GM18520 (cell line): ENCODE data around the gene NAV2.

Experiments
- ATAC-seq: cut with Tn5 transposase; IDR thresholded peaks from one replicate; pipeline ENCODE4 v1.9.1; 2021; ENCODE audit not compliant: unreplicated experiment

The NAV2 gene

DNA sequence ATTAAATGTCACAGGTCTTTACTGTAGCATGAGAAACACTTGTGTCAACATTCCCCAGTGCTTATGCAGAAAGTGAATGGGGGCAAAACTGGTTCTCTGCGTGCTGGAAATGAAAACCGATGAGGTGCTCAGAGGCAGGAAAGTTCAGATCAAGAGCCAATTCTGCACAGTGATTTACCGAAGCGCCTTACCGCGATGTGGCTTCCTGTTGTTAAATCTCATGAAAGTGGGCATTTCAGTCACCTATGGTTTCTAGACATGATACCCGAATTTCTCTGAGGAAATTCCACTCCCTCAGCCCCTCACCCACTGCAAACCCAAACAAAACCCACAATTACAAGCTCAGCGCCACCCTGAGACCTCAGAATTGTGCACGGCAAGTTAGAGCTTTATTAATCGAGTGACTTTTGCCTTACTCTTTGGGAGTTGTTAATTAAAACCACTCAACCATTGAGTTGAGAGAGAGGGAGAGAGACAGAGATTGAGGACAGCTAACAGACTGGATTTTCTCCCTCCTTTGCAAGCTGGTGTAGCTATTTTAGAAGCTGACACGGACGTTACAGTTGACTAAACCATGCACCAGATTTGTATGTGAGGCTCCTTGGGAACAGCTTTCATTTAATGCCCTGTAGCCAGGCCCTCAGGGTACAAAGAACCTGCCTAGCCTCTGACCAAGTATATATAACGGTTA is 251.2 kb downstream of the NAV2 start:
- ATAC-seq, result no peak

- ATAC-seq, result no peak
Measured at GRCh38 chr11:19966441-19966840, 253.8 kb downstream of the NAV2 start.

GRCh38 chr11:19966927-19967326 is 254.3 kb downstream of the NAV2 start:
- ATAC-seq, result no peak

- no peak for ATAC-seq
Measured at GRCh38 chr11:19967787-19968186, 255.2 kb downstream of the NAV2 start.

GRCh38 chr11:19968860-19969259 is 256.2 kb downstream of the NAV2 start:
- ATAC-seq, result no peak

DNA sequence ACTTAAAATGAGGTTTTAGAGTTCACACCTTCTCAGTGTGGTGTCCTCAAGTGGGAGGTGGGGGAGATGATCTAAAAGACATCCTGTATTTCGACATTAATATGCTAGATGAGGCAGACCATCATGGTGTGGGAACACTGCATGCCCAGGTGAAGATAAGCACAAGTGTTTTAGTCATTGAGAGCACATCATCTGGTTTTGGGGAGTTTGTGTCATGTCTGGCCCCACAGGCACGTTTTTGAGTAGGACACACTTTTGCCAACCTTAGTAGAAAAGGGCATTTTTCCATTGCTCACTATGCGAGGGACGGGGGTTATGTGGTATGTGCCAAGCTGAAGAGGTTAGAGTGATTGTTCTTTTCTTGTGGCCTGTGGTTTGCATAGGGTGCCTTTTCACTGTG is 258.3 kb downstream of the NAV2 start:
- no peak for ATAC-seq

DNA sequence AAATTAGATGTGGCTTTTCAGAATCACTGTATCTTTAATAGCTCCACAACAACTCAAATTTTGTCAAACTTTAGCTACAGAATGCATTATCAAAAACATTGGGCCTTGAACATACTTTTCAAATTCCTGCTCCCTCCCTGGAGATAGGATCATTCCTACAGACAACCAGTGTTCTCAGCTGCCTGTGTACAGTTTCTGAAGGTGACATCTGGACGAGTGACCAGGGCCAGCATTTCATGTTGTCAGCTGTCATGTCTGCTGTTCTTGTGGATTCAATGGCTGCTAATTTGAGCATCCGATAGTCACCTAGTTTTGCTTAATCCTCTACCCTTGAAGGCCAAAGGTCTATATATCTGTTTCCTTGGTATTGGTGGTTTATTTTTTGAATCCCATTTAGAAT is 259.5 kb downstream of the NAV2 start:
- no peak for ATAC-seq

DNA sequence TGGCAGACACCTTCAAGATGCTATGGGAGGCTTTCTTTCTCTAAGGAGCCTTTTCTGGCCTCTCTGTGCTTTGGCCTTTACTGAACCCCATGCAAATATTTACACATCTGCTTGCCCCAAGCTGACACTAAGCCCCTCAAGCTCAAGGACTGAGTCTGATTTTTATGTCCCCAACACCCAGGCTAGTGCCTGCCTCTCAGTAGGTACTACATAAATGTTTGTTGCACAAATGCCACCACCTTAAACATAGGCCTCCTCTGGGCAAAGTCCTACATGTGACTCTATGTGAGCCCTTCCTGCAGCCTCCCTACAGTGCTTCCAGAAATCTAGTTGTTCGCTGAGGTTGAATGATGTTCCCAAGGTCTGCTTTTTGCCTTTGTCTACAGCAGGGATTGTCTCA is 260.0 kb downstream of the NAV2 start:
- no peak for ATAC-seq

DNA sequence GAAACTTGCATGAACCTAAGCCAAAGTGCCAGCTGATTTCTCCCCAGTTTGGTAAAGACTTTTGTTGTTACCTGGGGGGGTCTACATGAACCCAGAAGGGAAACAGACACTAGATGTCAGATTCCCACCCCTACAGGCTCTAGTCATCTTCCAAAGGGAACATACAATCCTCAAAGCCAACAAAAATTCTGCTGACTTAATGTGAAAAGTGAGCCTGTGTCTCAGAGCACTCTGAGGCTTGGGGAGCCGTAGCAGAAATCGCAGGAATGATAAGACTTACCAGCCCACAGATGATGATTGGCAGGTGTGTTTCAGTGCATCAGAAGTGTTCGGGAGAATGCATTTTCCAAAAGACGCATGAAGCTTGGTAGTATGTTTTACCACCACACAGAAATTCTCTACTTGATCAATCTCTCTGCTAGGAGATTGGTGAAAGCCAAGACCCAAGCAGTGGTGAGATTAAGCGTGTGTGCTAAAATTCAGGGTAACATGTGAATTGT is 260.5 kb downstream of the NAV2 start:
- no peak for ATAC-seq

- no peak for ATAC-seq
Measured at GRCh38 chr11:19974886-19975285, 262.2 kb downstream of the NAV2 start.

GRCh38 chr11:19975414-19975990 is 262.9 kb downstream of the NAV2 start:
- ATAC-seq, result no peak

- no peak for ATAC-seq
Measured at GRCh38 chr11:19976281-19976941, 263.8 kb downstream of the NAV2 start.

GRCh38 chr11:19977941-19978340 is 265.3 kb downstream of the NAV2 start:
- ATAC-seq, result no peak

DNA sequence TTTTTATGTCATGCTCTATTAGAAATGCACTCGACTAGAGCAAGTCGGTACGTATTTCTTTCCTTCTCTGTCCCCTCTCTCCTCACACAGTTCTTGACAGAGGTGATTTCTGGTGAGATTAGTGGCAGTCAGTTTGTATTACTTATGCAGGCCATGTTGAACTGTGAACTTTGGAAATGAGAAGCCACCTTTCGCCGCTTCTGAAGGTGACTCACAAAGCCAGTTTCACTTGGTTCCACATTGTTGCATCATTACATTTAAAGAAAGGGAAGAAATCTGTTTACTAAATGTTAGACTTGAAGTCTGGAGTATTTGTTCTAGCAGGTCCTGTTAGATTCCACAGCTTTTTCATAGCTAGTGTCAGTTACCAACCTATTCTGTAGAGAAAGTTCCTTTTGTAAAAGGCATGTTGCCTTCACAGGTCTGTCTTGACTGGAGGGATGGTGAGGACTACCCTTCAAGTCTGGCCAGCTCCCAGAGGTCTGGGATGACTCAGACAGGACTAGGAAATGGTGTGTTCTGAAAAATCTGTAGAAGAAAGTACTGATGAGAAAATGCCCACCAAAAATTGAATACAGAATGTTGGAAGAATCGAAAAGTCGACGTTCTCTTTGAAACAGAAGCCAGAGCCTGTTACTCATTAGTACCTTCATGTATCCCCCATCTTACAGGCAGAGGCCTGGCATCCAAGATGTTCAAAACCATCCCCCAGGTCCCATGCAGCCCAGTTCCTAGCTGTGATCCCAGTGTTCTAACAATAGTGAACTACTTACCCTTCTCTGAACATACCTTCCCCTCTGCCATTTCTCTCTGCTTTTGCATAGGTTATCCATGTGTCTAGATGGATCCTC is 266.3 kb downstream of the NAV2 start:
- ATAC-seq, result peak; percentile 70

GRCh38 chr11:19979519-19979845 is 266.8 kb downstream of the NAV2 start:
- ATAC-seq, result peak; percentile 88

DNA sequence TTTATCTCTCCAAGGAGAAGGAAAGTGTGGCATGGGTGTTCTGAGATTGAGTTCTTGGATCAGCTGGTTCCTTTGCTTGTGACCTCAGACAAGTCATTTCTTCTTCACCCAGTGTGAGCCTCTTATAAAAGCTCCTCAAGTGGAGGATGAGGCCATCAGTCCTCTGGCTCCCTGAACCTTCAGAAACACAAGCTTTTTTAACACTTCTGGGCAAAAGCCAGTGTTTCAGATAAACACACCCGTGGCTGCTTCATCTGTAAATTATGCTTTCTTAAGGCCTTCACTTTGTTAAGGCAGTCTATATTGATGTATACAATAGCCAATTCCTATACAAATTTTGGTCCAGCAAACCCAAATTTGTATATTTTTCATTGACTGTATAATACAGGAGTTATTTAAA is 267.8 kb downstream of the NAV2 start:
- ATAC-seq, result no peak

- ATAC-seq, result no peak
Measured at GRCh38 chr11:19980957-19981669, 268.5 kb downstream of the NAV2 start.

- ATAC-seq, result no peak
Measured at GRCh38 chr11:19982774-19983495, 270.3 kb downstream of the NAV2 start.

- ATAC-seq, result no peak
Measured at GRCh38 chr11:19984048-19984742, 271.6 kb downstream of the NAV2 start.

GRCh38 chr11:19985111-19985510 is 272.5 kb downstream of the NAV2 start:
- ATAC-seq, result no peak
